Thyroid gland (tissue), 4 donors: Measurements from ENCODE around the gene CBLL1.

Source experiments
- POLR2A ChIP-seq, 2 donors: fragments of 450-650 bp; IDR thresholded peaks; one replicate each; pipeline ENCODE4 v1.6.1; 2017; ENCODE audit warnings: antibody characterized with exemption in 2 of 2, mild to moderate bottlenecking in 2 of 2, moderate library complexity in 1 of 2
- TF ChIP-seq, protein P1 (sequence below), 6 experiments: fragments of 200-600 bp in 3 of 6; fragments of 450-650 bp in 3 of 6; sonication (generic) in 3 of 6; IDR thresholded peaks; one replicate each; pipeline ENCODE4 v1.5.1; 2016 to 2019; ENCODE audit warnings: antibody characterized with exemption in 6 of 6, mild to moderate bottlenecking in 2 of 6, inconsistent platforms in 1 of 6, moderate library complexity in 1 of 6

DNA sequence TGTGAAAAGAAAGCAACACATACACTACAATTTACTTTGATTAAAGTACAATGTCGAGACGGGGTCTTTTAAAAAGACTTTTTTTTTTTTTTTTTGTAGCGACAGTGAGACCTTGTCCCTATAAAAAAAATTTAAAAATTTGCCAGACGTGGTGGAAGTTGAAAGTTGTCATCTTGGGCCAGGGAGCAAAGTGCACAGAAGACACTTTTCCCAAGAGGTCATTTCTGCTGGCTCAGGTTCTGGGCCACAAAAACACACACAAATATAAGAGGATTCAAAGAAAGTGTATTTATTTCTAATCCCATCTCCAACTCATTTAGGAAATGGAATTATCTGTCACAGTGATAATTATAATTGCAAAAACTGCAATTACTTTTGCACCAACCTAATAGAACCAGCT lies 34.3 kb downstream of the CBLL1 start:
- TF ChIP-seq, protein P1, sequence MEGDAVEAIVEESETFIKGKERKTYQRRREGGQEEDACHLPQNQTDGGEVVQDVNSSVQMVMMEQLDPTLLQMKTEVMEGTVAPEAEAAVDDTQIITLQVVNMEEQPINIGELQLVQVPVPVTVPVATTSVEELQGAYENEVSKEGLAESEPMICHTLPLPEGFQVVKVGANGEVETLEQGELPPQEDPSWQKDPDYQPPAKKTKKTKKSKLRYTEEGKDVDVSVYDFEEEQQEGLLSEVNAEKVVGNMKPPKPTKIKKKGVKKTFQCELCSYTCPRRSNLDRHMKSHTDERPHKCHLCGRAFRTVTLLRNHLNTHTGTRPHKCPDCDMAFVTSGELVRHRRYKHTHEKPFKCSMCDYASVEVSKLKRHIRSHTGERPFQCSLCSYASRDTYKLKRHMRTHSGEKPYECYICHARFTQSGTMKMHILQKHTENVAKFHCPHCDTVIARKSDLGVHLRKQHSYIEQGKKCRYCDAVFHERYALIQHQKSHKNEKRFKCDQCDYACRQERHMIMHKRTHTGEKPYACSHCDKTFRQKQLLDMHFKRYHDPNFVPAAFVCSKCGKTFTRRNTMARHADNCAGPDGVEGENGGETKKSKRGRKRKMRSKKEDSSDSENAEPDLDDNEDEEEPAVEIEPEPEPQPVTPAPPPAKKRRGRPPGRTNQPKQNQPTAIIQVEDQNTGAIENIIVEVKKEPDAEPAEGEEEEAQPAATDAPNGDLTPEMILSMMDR (IDR thresholded peaks at IDR 0.05): no peak
- no peak for TF ChIP-seq POLR2A (IDR thresholded peaks at IDR 0.05)
